ENCODE data around the gene PKLR.

The PKLR gene

GRCh38 chr1:155318082-155318481 lies 16.8 kb upstream of the PKLR start:
- no peak overlapping the region for H3K4me3 ChIP-seq (ENCODE audit: control insufficient read depth, low read depth, low read length)
- no peak for TF ChIP-seq CTCF (conservative IDR thresholded peaks at IDR 0.05; ENCODE audit: control insufficient read depth, insufficient read depth, low read depth, low read length)
- no peak for DNase-seq (ENCODE audit: low read depth)

GRCh38 chr1:155316922-155317321 lies 15.7 kb upstream of the PKLR start:
- DNase-seq (ENCODE audit: low read depth): no peak
- no peak overlapping the region for H3K4me3 ChIP-seq (ENCODE audit: control insufficient read depth, low read depth, low read length)
- no peak for TF ChIP-seq CTCF (conservative IDR thresholded peaks at IDR 0.05; ENCODE audit: control insufficient read depth, insufficient read depth, low read depth, low read length)

GRCh38 chr1:155313261-155313660 lies 12.0 kb upstream of the PKLR start:
- DNase-seq (ENCODE audit: low read depth): no peak
- H3K4me3 ChIP-seq (ENCODE audit: control insufficient read depth, low read depth, low read length): no peak overlapping the region
- TF ChIP-seq CTCF (conservative IDR thresholded peaks at IDR 0.05; ENCODE audit: control insufficient read depth, insufficient read depth, low read depth, low read length): no peak

GRCh38 chr1:155309423-155310021 lies 8.3 kb upstream of the PKLR start:
- H3K4me3 ChIP-seq (ENCODE audit: control insufficient read depth, low read depth, low read length): peak overlapping the region; percentile 65
- no peak for DNase-seq (ENCODE audit: low read depth)
- no peak for TF ChIP-seq CTCF (conservative IDR thresholded peaks at IDR 0.05; ENCODE audit: control insufficient read depth, insufficient read depth, low read depth, low read length)

- H3K4me3 ChIP-seq (ENCODE audit: control insufficient read depth, low read depth, low read length): peak within 1 kb of the TSS; percentile 65
- TF ChIP-seq CTCF (conservative IDR thresholded peaks at IDR 0.05; ENCODE audit: control insufficient read depth, insufficient read depth, low read depth, low read length): no peak
- peak; percentile 99 for DNase-seq (ENCODE audit: low read depth)
These were observed 7.5 kb upstream of the PKLR start, which contains the start of gene FDPS for GRCh38 chr1:155308493-155309422. Gene FDPS (plus strand): TSS chr1:155308866. CDS start chr1:155309790, 924 bp downstream.

- peak; percentile 51 for TF ChIP-seq CTCF (conservative IDR thresholded peaks at IDR 0.05; ENCODE audit: control insufficient read depth, insufficient read depth, low read depth, low read length)
- no peak overlapping the region for H3K4me3 ChIP-seq (ENCODE audit: control insufficient read depth, low read depth, low read length)
- DNase-seq (ENCODE audit: low read depth): peak; percentile 76
These were observed 6.1 kb upstream of the PKLR start for GRCh38 chr1:155307247-155307740.
